HG03457 (cell line): ENCODE data around the gene BSX.

Source experiments
- ATAC-seq: cut with Tn5 transposase; IDR thresholded peaks from one replicate; pipeline ENCODE4 v1.9.1; 2021; ENCODE audit warnings: moderate number of reproducible peaks; ENCODE audit not compliant: unreplicated experiment

BSX gene

DNA sequence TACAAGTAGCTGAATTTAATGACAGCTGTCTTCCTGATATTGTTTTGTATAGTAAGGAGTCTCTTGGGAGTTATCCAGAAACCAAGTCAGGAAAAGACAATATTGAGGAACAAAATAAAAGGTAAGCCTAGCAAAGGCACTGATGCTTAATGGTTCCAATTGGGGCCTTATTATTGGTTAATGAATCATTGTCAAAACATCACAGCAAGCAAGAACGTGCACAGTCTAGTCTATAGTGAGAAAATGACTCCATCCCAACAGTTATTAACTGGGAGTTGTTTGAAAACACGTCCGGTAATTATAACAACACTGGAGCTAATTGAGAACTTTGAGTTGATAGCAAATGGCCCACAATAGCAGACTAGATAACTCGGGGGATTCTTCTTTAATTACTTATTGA is 17.7 kb downstream of the BSX start:
- ATAC-seq, result no peak

DNA sequence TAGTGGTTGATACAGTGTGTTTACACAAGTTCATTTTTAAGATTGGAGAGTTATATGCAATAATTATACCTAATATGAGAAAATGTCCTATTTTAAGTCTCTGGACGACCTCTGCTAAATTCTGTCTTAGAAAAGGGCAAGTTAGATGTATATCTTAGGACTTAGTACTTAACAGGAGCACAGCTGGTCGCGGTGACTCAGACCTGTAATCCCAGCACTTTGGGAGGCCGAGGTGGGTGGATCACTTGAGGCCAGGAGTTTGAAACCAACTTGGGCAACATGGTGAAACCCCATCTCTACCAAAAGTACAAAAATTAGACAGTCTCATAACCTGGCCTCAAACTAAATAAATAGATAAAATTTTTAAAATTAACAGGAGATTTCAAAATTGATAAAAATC is 27.2 kb downstream of the BSX start:
- ATAC-seq, result no peak

DNA sequence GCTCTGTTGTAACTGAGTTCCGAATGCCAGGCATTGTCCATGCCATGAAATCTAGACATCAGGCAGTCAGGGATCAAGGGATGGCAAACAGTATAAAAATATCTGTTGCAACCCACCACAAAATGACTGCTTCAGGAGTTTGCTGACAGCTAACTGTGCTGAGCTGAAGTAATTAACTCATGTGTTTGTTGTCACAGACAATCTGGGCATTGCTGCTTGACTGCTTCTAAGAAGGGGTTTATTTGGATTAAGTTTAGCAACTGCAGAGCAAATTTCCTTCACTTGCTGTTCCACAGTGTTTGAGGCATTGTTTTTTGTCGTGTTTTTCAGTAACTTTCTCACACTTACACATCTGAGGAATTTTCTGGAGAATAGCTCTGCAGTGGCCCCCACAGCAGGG is 30.4 kb downstream of the BSX start:
- no peak for ATAC-seq

DNA sequence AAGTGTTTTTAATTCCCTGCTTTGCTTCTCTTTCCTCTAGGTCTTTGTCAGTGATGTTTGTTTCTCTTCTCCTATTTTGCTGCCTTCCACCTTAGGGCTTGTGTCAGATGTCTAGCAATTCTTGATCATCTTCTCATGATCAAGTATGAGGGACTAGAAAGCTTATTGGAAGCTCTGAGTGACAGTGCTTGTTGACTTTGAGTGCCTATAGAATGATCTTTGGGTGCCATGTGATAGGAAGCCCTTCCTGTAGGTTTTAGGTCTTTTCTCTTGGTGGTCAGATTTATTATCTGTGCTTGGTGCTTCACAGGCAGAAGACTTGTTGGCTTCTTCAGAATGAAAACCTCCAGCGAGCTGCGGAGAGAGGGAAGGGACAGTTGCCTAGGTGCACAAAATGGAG is 43.1 kb downstream of the BSX start:
- no peak for ATAC-seq

DNA sequence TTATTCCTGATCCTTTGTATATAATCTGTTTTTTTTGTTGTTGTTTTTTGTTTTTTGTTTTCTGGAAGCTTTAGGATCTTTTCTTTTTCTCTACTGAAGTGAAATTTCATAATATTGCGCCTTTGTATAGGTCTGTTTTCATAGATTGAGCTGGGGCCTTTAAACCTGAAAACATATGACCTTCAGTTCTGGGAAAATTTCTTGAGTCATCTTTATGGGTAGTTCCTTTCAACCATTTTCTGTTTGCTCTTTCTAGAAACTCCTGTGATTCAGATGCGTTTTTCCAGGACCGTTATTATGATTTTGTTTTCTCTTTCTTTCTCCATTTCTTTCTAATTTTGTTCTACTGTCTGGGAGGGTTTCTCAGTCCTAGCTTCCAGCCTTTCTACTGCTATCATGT is 43.7 kb downstream of the BSX start:
- no peak for ATAC-seq

DNA sequence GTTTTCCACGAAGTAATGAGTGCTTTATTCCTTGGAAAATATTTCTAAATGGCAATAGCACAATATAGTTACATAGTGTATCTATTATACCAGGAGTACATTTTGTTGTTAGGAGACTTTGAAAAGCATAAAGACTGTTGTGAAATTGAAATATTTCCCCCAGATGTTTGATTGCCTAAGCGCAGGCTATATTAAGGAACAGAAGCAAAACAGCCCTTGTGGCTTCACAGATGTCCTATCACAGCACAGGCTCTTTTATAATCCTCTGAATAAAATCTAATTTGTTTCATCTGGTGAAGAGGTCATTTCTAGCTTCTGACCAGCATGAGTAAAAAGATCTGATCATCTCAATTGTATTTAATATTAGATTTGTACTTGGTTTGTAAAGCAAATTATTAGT is 48.2 kb downstream of the BSX start:
- ATAC-seq, result no peak

DNA sequence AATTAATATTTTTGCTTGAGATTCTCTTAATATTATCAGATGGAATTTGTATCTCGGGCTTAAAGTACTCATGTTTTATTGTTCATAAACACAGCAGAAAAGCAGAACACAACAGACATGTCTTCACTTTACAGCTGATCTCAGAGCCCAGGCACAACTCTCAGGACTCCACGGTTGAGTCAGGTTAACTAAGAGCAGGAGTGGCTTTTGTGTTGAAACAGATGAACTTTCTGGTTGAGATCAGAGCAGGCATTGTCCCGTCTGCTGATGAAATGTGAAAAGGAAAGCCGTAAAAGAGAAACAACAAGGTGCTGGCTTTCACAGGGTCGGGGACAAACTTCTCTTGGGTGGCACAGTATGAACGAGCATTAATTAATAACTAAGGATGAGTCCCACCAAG is 50.1 kb downstream of the BSX start:
- ATAC-seq, result no peak
